ENCODE results near the gene VSX1.

The VSX1 gene

GRCh38 chr20:25066386-25066785 lies 15.6 kb downstream of the VSX1 start:
- no peak for DNase-seq (ENCODE audit: low read depth in 4 of 4, low spot score in 1 of 4)

DNA sequence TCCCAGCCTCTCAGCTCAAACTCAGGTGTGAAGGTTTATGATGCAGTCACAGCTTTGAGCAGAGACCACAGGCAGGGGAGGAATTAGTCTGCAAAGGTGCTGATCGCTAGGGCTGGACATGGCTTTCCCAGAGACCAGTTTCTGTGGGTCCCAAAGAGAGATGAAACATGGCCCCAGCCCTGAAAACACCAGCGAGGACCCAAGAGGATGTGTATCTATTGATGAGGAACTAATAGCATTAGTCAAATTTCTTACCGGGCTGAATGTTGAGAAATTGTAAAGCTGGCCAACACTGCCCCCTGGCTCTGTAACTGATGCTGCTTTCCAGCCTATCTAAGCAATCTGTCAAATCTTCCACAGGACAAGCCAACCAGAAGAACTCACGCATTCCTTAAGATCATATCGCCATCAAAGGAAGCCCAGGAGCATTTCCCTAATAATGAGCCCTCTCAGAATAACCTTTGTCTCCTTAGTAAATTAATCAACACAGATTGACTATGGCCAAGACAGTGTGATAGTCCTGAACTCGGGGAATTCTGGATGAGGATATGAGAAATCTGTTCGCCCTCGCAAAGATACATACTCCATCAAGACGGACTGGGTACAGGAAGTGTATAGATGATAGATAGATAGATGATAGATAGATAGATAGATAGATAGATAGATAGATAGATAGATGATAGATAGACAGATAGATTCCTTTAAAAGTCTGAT lies 16.2 kb downstream of the VSX1 start:
- peak in 2 of 4 experiments; percentile 30 to 39 for DNase-seq (ENCODE audit: low read depth in 4 of 4, low spot score in 1 of 4)

DNA sequence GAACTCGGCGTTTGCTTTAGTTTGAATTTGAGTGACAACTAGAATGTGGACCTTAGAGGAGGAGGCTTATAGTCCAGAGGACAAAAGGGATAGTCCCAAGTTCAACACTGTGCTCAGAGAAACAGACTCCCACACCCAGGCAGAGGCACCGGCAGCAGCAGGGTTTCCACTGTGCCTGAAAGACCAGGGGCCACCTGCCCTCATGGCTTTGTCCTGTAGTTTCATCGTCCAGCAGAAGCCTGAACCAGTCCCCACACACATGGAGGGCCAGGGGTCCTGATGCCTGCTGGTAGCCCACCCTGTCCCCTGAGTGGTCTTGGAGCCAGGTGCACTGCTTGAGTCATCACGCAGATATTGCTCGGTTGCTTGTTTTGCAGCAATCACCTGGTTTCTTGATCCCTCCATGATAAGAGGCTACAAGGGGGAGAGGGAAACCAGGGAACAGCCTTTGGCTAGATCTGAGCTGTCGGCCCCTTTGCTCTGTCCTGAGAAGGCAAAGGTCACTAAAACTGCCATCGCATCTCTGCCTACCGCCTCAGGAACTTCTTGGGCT lies 16.8 kb downstream of the VSX1 start:
- DNase-seq (ENCODE audit: low read depth in 4 of 4, low spot score in 1 of 4), result no peak

- DNase-seq (ENCODE audit: low read depth in 4 of 4, low spot score in 1 of 4), result no peak
Measured at GRCh38 chr20:25064561-25065071, 17.3 kb downstream of the VSX1 start.

DNA sequence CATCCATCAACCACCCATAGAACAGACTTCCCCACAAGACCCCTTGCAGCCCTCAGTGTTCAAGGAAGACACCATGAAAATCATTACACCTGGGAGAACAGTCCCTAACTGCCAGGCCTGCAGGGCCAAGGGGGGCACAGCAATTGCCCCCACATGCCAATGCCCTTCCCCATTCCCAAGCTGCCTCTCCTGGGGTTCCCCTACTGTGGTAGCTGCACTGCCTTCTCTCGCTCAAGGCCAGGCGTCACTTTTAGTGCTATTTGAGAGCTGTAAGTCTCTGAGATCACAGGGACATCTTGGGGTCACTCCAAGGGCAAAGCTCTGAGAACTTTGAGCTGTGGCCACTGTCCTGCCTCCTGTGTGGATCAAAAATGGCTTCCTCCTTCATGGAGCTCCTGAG lies 18.0 kb downstream of the VSX1 start:
- no peak for DNase-seq (ENCODE audit: low read depth in 4 of 4, low spot score in 1 of 4)

DNA sequence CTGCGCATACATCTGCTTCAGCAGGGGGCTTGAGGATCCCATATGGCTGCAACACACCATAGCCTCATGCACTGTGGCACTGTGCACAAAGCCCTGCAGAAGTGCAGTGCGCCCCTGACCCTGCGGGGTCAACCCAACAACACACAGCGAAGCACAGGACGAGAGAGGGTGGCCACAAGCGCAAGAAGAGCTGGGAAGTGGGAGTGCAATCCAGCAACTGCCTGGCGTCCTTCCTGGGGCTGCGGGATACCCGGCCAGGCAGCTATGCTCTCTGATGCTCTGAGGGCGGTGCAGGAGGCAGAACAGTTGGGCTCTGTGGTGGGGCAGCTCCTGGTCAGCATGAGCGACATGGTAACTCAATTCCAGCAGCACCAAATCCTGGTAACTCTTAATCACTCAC lies 18.4 kb downstream of the VSX1 start:
- DNase-seq (ENCODE audit: low read depth in 4 of 4, low spot score in 1 of 4), result no peak

DNA sequence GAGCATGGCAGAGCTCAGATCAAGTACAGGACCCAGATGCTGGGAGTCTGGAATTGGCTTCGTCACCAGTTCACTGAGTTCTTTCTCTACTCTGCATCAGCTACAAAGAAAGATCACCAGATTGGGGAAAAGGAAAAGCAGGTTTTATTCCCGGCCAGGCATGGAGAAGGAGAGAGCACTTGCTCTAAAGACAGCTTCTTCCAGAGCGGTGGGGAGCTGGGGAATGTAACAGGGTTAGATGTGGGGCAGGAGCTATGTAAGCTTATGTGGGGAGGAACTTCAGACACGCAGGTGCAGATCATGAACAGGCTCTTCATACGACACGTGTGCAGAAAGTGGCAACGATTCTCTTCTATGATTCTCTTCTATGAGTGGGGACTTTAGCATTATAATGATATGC lies 19.1 kb downstream of the VSX1 start:
- DNase-seq (ENCODE audit: low read depth in 4 of 4, low spot score in 1 of 4), result no peak

GRCh38 chr20:25061821-25062530 lies 20.0 kb downstream of the VSX1 start:
- no peak for DNase-seq (ENCODE audit: low read depth in 4 of 4, low spot score in 1 of 4)

DNA sequence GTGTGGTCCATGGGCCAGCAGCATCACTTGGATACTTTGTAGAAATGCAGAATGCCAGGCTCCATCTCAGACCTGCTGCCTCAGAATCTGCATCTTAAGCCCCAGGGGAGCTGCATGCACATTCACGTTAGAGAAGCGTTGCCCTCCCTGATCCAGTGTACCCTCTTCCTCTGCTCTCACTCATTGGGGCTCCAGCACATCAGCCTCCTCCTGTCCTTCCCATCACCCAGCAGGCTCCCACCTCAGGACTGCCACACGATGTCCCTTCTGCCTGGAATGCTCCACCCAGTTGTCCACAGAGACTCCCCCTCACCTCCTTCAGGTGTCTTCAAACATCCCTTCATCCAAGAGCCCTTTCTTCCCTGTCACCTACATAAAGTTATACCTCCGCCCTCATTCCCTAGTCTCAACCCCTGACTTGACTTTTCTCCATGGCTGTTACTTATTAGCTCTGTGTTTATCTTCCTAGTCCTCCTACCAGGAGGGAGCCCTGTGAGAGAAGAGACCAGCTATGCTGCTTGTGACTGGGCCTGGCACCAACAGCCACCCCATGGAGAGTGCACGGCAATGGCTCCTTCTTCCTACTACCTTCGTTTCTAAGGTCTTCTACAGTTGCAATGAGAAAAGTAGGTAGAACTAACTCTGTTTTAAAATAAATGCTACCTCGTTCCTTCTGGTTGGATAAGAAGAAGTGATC lies 20.7 kb downstream of the VSX1 start:
- no peak for DNase-seq (ENCODE audit: low read depth in 4 of 4, low spot score in 1 of 4)

- no peak for DNase-seq (ENCODE audit: low read depth in 4 of 4, low spot score in 1 of 4)
Measured at GRCh38 chr20:25059866-25060465, 22.0 kb downstream of the VSX1 start.

GRCh38 chr20:25058847-25059810 lies 22.8 kb downstream of the VSX1 start:
- DNase-seq (ENCODE audit: low read depth in 4 of 4, low spot score in 1 of 4), result no peak

GRCh38 chr20:25058051-25058846 lies 23.7 kb downstream of the VSX1 start, which contains the start of gene ACSS1:
ACSS1 (minus strand) TSS chr20:25058139; CDS start chr20:25058102, 37 bp downstream.
- DNase-seq (ENCODE audit: low read depth in 4 of 4, low spot score in 1 of 4), result peak; percentile 23 to 46 (median 42)

GRCh38 chr20:25057234-25058050 lies 24.5 kb downstream of the VSX1 start:
- DNase-seq (ENCODE audit: low read depth in 4 of 4, low spot score in 1 of 4), result peak; percentile 20 to 63 (median 50)

GRCh38 chr20:25056690-25057233 lies 25.2 kb downstream of the VSX1 start:
- no peak for DNase-seq (ENCODE audit: low read depth in 4 of 4, low spot score in 1 of 4)

DNA sequence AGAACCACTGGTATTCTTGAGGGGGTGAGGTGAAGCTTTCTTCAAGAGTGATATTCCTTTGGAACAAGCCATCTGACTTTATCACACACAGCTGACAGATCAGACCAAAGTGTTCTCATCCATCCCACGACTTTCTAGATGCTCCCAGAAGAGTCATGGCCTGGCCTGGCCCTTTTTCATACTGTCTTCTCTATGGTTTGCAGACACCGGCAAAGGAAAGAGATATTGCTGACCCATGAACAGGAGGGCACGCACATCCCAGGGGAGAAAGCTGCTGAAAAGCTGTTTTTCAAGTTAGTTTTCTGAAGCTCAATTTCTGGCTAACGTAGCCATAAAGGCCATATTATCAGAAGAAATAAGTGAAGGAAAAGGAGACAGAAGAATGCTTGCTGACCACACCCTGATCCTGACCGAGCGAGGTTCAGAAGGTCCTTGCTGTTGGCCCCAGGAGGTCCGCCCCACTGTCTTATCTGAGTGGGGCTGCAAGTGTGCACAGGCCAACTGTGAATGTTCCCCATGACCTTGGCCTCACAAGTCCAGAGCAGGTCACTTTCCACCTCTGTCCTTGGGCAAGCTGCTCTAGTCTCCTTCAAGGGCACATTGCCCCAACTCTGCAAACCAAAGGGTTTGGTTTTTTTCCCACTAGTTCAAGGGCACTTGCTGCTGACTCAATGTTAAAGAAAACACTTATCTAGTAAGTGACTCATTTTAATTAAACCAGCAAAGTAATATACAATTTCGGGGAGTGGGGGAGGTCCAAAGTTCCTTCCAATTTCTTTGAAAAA lies 26.0 kb downstream of the VSX1 start:
- DNase-seq (ENCODE audit: low read depth in 4 of 4, low spot score in 1 of 4), result no peak

DNA sequence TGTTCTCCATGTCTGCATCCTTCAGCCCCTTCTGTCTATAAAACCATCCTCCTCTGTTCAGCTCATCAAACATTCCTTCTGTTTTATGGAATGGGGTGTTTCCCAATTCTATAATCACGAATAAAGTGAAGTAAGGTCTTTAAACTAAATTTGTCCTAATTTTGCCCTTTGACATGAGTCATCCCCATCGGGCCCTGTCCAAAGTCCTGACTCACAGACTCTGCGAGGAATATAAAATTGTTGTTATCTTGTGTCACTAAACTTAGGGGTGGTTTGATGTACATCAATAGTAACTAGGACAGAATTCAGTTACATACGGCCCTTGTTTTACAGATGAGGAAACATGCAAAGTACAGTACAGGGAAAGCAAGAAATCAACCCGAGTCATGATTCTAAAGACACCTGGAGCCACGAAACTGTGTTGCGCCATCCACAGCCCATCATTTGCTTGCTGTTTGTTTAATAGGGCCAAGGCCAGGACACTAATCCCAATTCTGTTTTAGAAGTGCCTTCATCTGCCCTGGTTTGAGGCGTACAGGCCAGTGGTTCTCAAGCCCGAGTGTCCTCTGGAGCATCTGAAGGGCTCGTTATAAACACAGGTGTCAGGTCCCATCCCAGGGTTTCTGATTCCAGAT lies 26.8 kb downstream of the VSX1 start:
- DNase-seq (ENCODE audit: low read depth in 4 of 4, low spot score in 1 of 4), result no peak

All from stimulated activated CD4-positive, alpha-beta T cell treated with anti-CD3 and anti-CD28 coated beads, Interleukin-1b, Interleukin-23, amount 100 ng/mL, for 24 hours (primary cell).